Fibroblast of the aortic adventitia (primary cell): ENCODE results near the gene OGDH. TPM values are rescaled to one million over a fixed set of nuclear protein-coding genes. Genes with fewer than 3 reads are reported as not detected.

Experiments
- DNase-seq: peaks from one replicate; pipeline ENCODE4 v3.0.0-alpha.2; 2010; ENCODE audit warnings: low read depth
- H3K4me3 ChIP-seq: 2 replicates; pipeline ENCODE4 v1.5.1; 2011; ENCODE audit warnings: low read depth, mild to moderate bottlenecking, control low read depth, low read length, moderate library complexity
- total RNA-seq: library from RNA; depleted of rRNA; stranded (reverse); fragments of >200 nt; gene quantifications from 2 replicates; pipeline ENCODE4 v1.2.3, GENCODE V29; 2012; ENCODE audit warnings: low replicate concordance
- TF ChIP-seq, protein P1 (sequence below): IDR thresholded peaks from 2 replicates; pipeline ENCODE4 v1.5.1; 2011; ENCODE audit warnings: mild to moderate bottlenecking, low read length, control low read depth, inconsistent platforms; ENCODE audit not compliant: insufficient read depth

OGDH gene
- total RNA-seq, 1 donor, result 85.6 TPM

DNA sequence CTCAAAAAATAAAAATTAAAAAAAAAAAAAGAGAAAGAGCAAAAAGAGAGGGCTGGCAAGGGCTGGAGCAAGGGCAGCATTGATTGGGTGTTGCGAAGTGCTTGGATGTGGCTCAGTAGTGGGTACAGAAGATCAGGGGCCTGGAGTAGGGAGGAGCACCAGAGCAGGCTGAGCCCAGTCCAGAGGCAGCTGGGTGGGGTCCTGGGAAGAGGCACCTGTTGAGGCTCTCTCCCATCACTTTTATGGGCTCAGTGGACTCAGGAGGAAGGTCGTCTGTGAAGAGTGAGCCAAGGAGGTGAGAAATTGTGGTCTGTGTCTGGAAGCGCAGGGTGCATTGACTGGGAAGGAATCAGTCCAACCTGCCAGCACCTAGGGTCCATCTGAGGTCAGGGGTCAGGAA is 130.5 kb downstream of the OGDH start:
- TF ChIP-seq, protein P1, sequence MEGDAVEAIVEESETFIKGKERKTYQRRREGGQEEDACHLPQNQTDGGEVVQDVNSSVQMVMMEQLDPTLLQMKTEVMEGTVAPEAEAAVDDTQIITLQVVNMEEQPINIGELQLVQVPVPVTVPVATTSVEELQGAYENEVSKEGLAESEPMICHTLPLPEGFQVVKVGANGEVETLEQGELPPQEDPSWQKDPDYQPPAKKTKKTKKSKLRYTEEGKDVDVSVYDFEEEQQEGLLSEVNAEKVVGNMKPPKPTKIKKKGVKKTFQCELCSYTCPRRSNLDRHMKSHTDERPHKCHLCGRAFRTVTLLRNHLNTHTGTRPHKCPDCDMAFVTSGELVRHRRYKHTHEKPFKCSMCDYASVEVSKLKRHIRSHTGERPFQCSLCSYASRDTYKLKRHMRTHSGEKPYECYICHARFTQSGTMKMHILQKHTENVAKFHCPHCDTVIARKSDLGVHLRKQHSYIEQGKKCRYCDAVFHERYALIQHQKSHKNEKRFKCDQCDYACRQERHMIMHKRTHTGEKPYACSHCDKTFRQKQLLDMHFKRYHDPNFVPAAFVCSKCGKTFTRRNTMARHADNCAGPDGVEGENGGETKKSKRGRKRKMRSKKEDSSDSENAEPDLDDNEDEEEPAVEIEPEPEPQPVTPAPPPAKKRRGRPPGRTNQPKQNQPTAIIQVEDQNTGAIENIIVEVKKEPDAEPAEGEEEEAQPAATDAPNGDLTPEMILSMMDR, result no peak
- no peak for DNase-seq
- H3K4me3 ChIP-seq, result no peak overlapping the region

DNA sequence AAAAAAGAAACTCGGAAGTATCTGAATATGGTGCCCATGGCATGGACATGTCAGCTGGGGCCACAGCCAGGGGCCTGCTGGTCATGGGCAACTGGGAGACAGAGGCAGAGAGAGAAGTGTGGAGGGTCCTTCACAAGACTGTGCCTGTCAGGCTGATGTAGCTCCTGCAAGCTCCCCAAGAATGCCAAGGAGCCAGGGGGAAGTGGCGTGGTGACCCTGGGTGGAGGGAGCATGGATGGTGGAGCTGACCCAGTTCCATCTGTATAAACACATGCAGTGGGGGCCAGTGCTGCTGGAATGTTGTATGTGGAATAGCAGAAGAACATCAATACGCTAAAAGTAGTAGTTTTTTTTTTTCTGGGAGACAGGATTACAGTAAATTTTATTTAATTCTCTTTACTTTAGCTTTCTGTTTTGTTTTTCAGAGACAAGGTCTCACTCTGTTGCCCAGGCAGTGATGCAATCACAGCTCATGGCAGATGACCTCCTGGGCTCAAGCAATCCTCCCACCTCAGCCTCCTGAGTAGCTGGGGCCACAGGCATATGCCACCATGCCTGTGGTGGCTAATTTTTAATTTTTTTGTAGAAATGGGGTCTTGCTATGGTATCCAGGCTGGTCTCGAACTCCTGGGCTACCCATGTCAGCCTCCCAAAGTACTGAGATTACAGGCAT is 131.8 kb downstream of the OGDH start:
- peak; percentile 20 for DNase-seq
- no peak overlapping the region for H3K4me3 ChIP-seq
- TF ChIP-seq, protein P1, result no peak

DNA sequence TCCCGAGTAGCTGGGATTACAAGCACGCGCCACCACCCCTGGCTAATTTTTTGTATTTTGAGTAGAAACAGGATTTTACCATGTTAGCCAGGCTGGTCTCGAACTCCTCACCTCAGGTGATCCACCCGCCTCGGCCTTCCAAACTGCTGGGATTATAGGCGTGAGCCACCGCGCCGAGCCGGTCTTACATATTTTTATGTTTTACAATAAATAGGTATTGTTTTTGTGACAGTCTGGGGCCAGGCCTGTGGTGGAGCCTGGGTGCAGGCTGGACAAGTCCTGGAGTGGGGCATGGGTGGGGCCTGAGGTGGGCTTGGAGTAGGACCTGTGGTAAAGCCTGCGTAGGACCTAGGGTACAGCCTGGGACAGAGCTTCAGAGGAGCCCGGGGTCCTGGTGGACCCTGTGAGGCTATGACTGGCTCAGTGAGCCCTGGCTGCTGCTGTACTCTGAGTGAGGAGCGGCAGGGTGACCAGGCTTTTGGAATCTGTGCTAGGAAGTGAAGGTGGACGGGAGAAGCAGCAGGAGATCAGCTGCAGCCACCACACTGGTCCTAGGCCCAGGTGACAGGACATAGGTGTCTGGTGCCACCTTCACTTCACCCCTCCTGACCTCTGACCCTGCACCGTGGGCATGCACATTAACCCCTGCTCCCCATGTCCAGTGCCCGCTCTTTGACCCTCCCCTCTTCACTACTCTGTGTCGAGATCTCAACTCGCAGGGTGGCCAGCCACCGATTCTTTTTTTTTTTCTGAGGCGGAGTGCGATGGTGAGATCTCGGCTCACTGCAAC is 132.6 kb downstream of the OGDH start:
- DNase-seq, result no peak
- TF ChIP-seq, protein P1, result no peak
- H3K4me3 ChIP-seq, result no peak overlapping the region

DNA sequence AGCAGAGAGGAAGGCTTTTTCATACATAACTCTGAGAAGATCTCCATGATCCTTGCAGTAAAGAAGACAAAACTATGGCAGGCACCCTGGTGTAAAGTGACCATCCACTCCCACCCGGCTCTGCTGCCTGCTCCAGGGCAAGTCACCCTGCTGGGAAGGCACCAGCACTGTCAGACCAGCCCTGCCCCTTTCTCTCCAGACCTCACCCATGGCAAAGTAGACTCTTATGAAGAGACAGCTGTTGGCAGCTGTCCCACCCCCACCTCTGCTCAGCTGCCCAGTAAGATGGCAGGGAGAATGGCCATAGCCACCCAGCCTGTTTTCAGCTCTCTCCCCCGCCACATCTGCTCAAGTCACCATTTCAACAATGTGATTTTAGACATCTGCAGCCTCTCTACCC is 133.6 kb downstream of the OGDH start:
- TF ChIP-seq, protein P1, result no peak
- H3K4me3 ChIP-seq, result no peak overlapping the region
- no peak for DNase-seq

DNA sequence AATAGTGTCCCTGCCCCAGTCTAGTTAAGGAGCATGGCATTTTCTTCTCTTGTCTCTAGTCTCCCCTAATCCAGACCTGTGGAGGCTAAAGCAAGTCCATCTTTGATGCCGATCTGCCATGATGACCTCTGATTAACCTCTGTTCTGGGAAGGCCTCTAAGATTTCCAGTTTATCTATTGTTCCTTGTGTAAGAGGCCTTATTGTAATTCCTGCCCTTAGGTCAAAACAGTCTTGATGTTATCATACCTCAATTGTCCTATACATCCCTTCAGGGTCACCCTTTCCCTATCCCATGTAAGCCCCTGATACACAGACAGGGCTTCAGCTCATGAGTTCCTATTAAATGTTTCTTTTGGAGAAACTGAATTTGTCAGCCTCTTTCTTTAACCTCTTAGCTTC is 137.3 kb downstream of the OGDH start:
- TF ChIP-seq, protein P1, result no peak
- no peak for DNase-seq
- no peak overlapping the region for H3K4me3 ChIP-seq

DNA sequence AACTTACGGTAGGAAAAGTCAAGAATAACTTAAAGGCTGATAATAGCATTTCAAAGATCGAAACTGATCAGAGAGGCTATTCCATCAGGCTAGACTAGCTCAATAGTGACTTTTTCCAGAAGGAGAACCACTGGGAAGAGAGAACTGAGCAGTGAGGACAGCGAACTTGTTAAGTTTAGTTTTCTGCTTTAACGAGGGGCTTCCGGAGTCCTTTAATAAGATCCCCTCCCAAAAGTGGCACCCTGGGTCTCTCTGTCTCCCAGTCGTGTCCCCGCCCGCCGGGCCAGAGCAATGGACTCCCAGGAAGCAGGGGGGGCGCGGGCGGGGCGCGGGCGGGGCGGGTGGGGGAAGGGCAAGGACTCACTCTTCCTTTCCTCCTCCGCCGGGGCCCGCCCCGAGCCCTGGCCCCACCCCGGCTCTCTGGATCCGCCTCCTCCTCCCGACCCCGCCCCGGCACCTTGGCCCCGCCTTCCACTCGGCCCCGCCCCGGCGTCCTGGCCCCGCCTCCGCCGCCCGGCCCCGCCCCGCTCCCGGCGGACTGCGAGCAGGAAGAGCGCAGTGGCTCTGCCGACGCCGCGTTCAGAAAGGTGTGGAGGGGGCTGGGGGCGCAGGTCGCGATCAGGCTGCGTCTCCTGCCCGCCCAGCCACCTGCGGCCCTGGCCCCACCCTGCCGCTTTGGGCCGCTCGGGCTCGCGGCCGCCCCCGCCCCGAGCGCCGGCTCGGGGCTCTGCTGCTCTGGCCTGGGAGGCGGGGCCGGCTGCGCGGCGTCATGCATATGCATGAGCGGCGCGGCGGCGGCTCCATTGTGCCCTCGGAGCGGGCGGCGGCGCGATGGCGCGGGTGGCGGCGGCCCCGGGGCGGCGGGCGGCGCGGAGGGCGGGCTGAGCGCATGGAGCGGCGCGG is 141.9 kb downstream of the OGDH start, which contains the start of gene ZMIZ2:
TSS of gene ZMIZ2 (plus strand) at position 803 of the 903 bp plus-strand sequence. CDS start 7,403 bp downstream, outside the sequence.
- H3K4me3 ChIP-seq, result peak within 1 kb of the TSS; percentile 86
- DNase-seq, result peak; percentile 82
- TF ChIP-seq, protein P1, result no peak
